OCI-LY1 (cell line): ENCODE results near the gene RTTN.

Source experiments
- H2AFZ ChIP-seq: fragments of 200-600 bp; sonication (generic), shearing (Covaris generic); 2 replicates; pipeline ENCODE4 v1.6.0; 2014; ENCODE audit warnings: antibody characterized with exemption, mild to moderate bottlenecking, low read length
- H3F3A ChIP-seq: fragments of 200-600 bp; sonication (generic), shearing (Covaris generic); 2 replicates; pipeline ENCODE4 v1.6.0; 2014; ENCODE audit warnings: mild to moderate bottlenecking, antibody characterized with exemption, low read length, moderate library complexity; ENCODE audit not compliant: insufficient read depth
- H3K27ac ChIP-seq: fragments of 200-600 bp; sonication (generic); 2 replicates; pipeline ENCODE4 v1.5.1; 2014; ENCODE audit warnings: low read length, mixed run types, mild to moderate bottlenecking, low read depth; ENCODE audit not compliant: poor library complexity, severe bottlenecking
- H3K27me3 ChIP-seq: fragments of 200-600 bp; sonication (generic); 2 replicates; pipeline ENCODE4 v1.6.0; 2014; ENCODE audit warnings: antibody characterized with exemption, mild to moderate bottlenecking, low read length, moderate library complexity; ENCODE audit not compliant: insufficient read depth
- H3K36me3 ChIP-seq: fragments of 200-600 bp; sonication (generic); 2 replicates; pipeline ENCODE4 v1.6.1; 2014; ENCODE audit warnings: mild to moderate bottlenecking, antibody characterized with exemption, low read length, moderate library complexity, mixed read lengths; ENCODE audit not compliant: insufficient read depth
- H3K4me1 ChIP-seq: fragments of 200-600 bp; sonication (generic); 2 replicates; pipeline ENCODE4 v1.5.1; 2014; ENCODE audit warnings: mild to moderate bottlenecking, low read length, moderate library complexity; ENCODE audit not compliant: insufficient read depth, severe bottlenecking
- H3K4me2 ChIP-seq: fragments of 200-600 bp; sonication (generic), shearing (Covaris generic); 2 replicates; pipeline ENCODE4 v1.6.1; 2014; ENCODE audit warnings: low read length
- H3K4me3 ChIP-seq: fragments of 200-600 bp; sonication (generic); 2 replicates; pipeline ENCODE4 v1.5.1; 2014; ENCODE audit warnings: low read length, low read depth, mild to moderate bottlenecking, mixed read lengths; ENCODE audit not compliant: poor library complexity, severe bottlenecking
- H3K79me2 ChIP-seq: fragments of 200-600 bp; shearing (Covaris generic); 2 replicates; pipeline ENCODE4 v1.6.1; 2016; ENCODE audit warnings: mixed run types, low read length, mixed read lengths; ENCODE audit not compliant: insufficient read depth
- H3K9ac ChIP-seq: fragments of 200-600 bp; sonication (generic), shearing (Covaris generic); 2 replicates; pipeline ENCODE4 v1.6.1; 2014; ENCODE audit warnings: mild to moderate bottlenecking, low read length, mixed read lengths
- H3K9me2 ChIP-seq: fragments of 200-600 bp; sonication (generic), shearing (Covaris generic); 2 replicates; pipeline ENCODE4 v1.6.1; 2014; ENCODE audit warnings: low read depth, mild to moderate bottlenecking, low read length, mixed read lengths
- H3K9me3 ChIP-seq: fragments of 200-600 bp; shearing (Covaris generic); 2 replicates; pipeline ENCODE4 v1.6.1; 2014; ENCODE audit warnings: low read length, mixed read lengths
- H4K20me1 ChIP-seq: fragments of 200-600 bp; sonication (generic), shearing (Covaris generic); 2 replicates; pipeline ENCODE4 v1.6.0; 2016; ENCODE audit warnings: mild to moderate bottlenecking, low read length; ENCODE audit not compliant: insufficient read depth
- EZH2 ChIP-seq: fragments of 200-600 bp; sonication (generic), shearing (Covaris generic); IDR thresholded peaks from 2 replicates; pipeline ENCODE4 v1.8.0; 2017; ENCODE audit warnings: borderline replicate concordance, mixed run types, mild to moderate bottlenecking, antibody characterized with exemption, low read length, moderate library complexity, mixed read lengths
- TF ChIP-seq, protein P1 (sequence below): fragments of 200-600 bp; sonication (generic), shearing (Covaris generic); IDR thresholded peaks from 2 replicates; pipeline ENCODE4 v1.5.1; 2017; ENCODE audit warnings: mild to moderate bottlenecking, antibody characterized with exemption, low read length, moderate library complexity, mixed read lengths

Gene RTTN

DNA sequence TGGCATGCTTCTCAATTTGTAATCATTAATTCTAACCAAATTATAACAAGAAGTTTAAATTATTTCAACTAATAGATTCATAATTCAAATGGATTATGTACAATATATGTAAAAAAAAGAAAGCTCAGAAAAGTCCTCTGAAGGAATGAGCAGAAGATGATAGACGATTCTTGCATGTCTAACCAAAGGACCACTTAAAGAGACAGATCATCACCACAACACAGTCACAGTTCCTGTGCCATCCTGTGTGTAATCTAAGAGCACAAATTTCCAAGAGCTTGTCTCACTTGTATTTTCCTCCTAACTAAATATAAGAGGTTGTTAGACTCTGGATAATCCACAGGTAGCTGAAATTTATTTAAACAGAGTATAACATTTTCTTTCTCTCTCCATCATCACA lies 135.5 kb downstream of the RTTN start:
- Histone ChIP-seq H3K9me3 (no peaks in the 10 kb centered on the region), H3K4me2 (no peak overlapping the region), H3K27me3 (no peaks in the 10 kb centered on the region), H3K4me3 (no peak overlapping the region), H3K36me3 (peaks cover 7% of the 10 kb centered on the region; the same call in 1 of the 2 replicates), H3K79me2 (no peaks in the 10 kb centered on the region), H3F3A (no peaks in the 10 kb centered on the region), H3K4me1 (no peaks in the 10 kb centered on the region), H3K27ac (no peak overlapping the region), H3K9ac (no peak overlapping the region), H4K20me1 (no peaks in the 10 kb centered on the region), H2AFZ (no peak overlapping the region), H3K9me2 (no peaks in the 10 kb centered on the region)
- TF ChIP-seq, protein P1, sequence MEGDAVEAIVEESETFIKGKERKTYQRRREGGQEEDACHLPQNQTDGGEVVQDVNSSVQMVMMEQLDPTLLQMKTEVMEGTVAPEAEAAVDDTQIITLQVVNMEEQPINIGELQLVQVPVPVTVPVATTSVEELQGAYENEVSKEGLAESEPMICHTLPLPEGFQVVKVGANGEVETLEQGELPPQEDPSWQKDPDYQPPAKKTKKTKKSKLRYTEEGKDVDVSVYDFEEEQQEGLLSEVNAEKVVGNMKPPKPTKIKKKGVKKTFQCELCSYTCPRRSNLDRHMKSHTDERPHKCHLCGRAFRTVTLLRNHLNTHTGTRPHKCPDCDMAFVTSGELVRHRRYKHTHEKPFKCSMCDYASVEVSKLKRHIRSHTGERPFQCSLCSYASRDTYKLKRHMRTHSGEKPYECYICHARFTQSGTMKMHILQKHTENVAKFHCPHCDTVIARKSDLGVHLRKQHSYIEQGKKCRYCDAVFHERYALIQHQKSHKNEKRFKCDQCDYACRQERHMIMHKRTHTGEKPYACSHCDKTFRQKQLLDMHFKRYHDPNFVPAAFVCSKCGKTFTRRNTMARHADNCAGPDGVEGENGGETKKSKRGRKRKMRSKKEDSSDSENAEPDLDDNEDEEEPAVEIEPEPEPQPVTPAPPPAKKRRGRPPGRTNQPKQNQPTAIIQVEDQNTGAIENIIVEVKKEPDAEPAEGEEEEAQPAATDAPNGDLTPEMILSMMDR, result no peak
- TF ChIP-seq EZH2, result no peak

DNA sequence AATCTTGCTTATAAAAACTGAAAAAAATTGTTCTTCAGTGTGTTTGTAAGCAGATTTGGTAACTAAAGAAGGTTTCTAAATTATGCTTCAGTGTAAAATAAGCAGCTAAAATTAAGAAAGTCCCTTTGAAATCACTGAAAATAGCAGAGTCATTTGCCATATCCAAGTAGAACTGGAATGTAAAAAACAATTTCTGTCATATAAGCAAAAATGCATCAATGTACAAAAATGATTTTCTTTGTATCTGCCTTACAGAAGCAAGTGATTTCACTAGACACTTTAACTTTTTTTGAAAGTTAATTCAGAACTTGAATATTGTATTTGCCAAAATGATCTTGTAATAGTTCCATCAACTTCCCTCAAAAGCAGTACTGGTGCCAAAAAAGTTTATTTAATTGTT lies 136.1 kb downstream of the RTTN start:
- Histone ChIP-seq H2AFZ (no peak overlapping the region), H3K36me3 (peaks cover 7% of the 10 kb centered on the region), H3K9me3 (no peaks in the 10 kb centered on the region), H3K4me2 (no peak overlapping the region), H3K27me3 (no peaks in the 10 kb centered on the region), H3K79me2 (no peaks in the 10 kb centered on the region), H3K4me1 (no peaks in the 10 kb centered on the region), H3K4me3 (no peak overlapping the region), H3K9me2 (no peaks in the 10 kb centered on the region), H3F3A (no peaks in the 10 kb centered on the region), H3K27ac (no peak overlapping the region), H4K20me1 (no peaks in the 10 kb centered on the region), H3K9ac (no peak overlapping the region)
- TF ChIP-seq, protein P1, result no peak
- no peak for TF ChIP-seq EZH2

DNA sequence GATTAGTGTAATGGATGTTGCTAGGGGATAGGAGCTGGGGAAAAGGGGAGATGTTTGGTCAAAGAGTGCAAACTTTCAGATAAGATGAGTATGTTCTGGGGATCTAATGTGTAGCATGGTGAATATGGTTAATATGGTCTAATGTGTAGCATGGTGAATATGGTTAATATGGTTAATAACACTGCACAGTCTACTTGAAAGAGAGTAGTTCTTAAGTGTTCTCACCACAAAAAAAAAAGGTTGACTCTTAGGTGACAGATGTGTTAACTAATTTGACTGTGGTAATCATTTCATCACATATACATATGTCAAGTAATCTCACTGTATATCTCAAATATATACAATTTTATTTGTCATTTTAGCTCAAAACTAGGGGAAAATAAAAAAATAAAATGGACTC lies 136.5 kb downstream of the RTTN start:
- Histone ChIP-seq H3K79me2 (no peaks in the 10 kb centered on the region), H3K36me3 (peaks cover 7% of the 10 kb centered on the region)

More for the DNA sequence above, 136.5 kb downstream of the RTTN start:
- Histone ChIP-seq H3K4me3 (no peak overlapping the region), H3K9me2 (no peaks in the 10 kb centered on the region), H2AFZ (no peak overlapping the region), H3K9ac (no peak overlapping the region), H3K27ac (no peak overlapping the region), H3K27me3 (no peaks in the 10 kb centered on the region), H4K20me1 (no peaks in the 10 kb centered on the region), H3F3A (no peaks in the 10 kb centered on the region), H3K4me2 (no peak overlapping the region), H3K9me3 (no peaks in the 10 kb centered on the region), H3K4me1 (no peaks in the 10 kb centered on the region)
- TF ChIP-seq EZH2, result no peak
- TF ChIP-seq, protein P1, result no peak
